Middle frontal gyrus (tissue), 1 donor: Measurements from ENCODE around the gene NPIPA7.
"Not testable (repeated sequence)": the region's sequence is repeated elsewhere in the genome, so short reads cannot be mapped to it uniquely, and the experiment has no call there.

Experiments
- DNase-seq: peaks from one replicate; pipeline ENCODE4 v3.0.0-alpha.2; 2015; ENCODE audit warnings: low spot score; ENCODE audit errors: extremely low spot score

Gene NPIPA7

DNA sequence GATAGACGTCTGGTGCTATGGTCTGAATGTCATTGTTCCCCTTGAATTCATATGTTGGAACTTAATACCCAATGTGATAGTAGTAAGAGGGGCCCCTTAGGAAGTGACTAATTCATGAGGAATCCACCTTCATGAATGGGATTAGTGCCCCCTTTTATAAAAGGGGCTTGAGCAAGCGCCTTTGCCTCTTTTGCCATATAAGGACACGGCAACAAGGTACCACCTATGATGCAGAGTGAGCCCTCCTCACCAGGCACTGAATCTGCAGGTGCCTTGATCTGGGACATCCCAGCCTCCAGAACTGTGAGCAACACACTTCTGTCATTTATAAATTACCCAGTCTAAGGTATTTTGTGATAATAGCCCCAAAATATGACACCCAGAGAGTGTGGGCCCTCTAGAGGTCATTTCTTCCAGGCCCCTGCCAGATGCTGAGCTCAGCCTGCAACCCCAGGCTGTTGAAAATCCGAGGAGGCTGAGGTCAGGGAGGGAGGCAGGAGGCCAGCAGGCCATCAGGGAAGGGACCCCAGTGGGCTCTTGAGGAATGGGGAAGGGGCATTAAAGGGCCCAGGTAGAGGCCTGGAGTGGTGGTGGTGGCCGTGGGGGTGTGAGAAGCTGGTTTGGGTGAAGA is 39.1 kb downstream of the NPIPA7 start:
- not testable (repeated sequence) for DNase-seq

- DNase-seq: not testable (repeated sequence)
These were observed 41.6 kb downstream of the NPIPA7 start for GRCh38 chr16:16420515-16420914.

- DNase-seq: not testable (repeated sequence)
These were observed 46.2 kb downstream of the NPIPA7 start for GRCh38 chr16:16425146-16425545.

DNA sequence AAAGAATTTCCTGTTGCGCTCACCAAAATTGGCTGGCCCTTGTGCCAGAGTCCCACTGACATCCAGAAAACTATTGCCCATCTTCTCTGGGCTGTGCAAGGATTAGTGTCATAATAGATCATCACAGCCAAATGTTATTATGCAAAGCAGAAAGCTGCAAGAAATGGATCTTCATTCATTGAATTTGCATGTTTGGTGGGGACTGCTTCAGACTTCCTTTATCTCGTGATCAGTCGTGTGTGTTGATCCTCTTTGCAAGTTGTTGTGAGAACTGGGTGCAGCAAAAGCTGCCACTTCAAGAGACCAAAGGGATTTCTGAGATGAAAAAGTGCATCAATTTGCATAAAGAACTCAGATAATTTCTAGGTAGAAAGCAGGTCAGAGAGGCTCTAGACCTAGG is 52.2 kb downstream of the NPIPA7 start:
- not testable (repeated sequence) for DNase-seq

DNA sequence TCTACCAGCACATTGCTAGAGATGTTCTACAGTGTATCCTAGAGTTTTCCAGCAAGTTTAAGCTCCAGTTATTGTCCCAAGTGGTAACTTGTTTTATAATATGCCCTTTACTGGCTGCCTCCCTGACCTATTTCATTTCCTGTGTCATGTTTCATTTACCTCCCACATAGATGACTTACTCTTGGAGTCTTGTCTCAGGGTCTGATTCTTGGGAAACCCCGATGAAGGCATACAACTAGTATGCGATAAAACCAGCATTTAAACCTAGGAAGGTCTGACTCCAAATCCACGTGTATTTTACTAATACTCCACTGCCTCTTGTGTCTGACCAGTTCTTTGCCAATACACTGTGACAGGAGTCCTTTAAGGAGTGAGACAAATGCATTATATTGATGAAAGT is 55.8 kb downstream of the NPIPA7 start:
- DNase-seq: not testable (repeated sequence)

DNA sequence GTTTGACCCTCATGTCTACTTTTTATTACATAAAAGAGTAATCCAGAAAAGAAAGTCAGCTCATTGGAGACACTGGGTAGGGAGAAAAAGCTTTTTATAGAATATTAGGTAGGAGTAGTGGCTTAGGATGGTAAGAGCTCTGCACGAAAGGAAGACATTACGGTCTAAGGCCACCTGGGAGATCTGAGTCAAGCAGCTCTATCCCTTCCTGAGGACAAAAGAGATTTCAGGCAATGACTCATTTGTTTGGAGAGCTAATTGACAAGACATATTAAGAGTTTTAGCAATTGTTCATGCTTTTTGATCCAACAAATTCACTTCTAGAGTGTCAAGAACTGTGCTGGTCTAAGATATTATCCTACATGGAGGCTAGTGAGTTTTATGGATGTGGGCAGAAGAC is 62.5 kb downstream of the NPIPA7 start:
- not testable (repeated sequence) for DNase-seq
